GM12864 (cell line): ENCODE measurements around the gene GPC2.
A peak's percentile ranks its signal among the peaks of the same experiment; 100 is the strongest.

Experiments
- DNase-seq: peaks from one replicate; pipeline ENCODE4 v3.0.0-alpha.2; 2011; ENCODE audit warnings: low read depth
- H3K4me3 ChIP-seq: 2 replicates; pipeline ENCODE4 v1.5.1; 2011; ENCODE audit warnings: mild to moderate bottlenecking, low read depth, low read length, control low read depth
- CTCF ChIP-seq: IDR thresholded peaks from 2 replicates; pipeline ENCODE4 v1.5.1; 2011; ENCODE audit warnings: low read depth, mild to moderate bottlenecking, moderate library complexity, low read length, control low read depth, inconsistent platforms; ENCODE audit errors: missing control alignments

Gene GPC2

GRCh38 chr7:100119970-100120732, 57.0 kb downstream of the GPC2 start:
- TF ChIP-seq CTCF = no peak
- H3K4me3 ChIP-seq = peak overlapping the region; percentile 71
- DNase-seq = no peak
